ENCODE data around the gene MNX1. TPM values are rescaled to one million over a fixed set of nuclear protein-coding genes. Genes with fewer than 3 reads are reported as not detected.
A peak's percentile ranks its signal among the peaks of the same experiment; 100 is the strongest.

The MNX1 gene
- total and polyA plus RNA-seq, 9 of the 15 experiments (the other 6 are each of a cell fraction or from before 2014, with no cell fraction given), result 0.15 to 8.0 (median 1.4) TPM

GRCh38 chr7:157041514-157042277, 31.2 kb upstream of the MNX1 start (continued):
- TF ChIP-seq, protein P1, sequence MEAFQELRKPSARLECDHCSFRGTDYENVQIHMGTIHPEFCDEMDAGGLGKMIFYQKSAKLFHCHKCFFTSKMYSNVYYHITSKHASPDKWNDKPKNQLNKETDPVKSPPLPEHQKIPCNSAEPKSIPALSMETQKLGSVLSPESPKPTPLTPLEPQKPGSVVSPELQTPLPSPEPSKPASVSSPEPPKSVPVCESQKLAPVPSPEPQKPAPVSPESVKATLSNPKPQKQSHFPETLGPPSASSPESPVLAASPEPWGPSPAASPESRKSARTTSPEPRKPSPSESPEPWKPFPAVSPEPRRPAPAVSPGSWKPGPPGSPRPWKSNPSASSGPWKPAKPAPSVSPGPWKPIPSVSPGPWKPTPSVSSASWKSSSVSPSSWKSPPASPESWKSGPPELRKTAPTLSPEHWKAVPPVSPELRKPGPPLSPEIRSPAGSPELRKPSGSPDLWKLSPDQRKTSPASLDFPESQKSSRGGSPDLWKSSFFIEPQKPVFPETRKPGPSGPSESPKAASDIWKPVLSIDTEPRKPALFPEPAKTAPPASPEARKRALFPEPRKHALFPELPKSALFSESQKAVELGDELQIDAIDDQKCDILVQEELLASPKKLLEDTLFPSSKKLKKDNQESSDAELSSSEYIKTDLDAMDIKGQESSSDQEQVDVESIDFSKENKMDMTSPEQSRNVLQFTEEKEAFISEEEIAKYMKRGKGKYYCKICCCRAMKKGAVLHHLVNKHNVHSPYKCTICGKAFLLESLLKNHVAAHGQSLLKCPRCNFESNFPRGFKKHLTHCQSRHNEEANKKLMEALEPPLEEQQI (IDR thresholded peaks at IDR 0.05), result no peak
- TF ChIP-seq PTRF (tag; IDR thresholded peaks at IDR 0.05) (no peak), ZNF449 (CRISPR knock-in tag; IDR thresholded peaks at IDR 0.05) (no peak), ZNF398 (CRISPR knock-in tag; IDR thresholded peaks at IDR 0.05) (no peak), MYBL2 (IDR thresholded peaks at IDR 0.05; ENCODE audit: low read depth) (no peak), MYBL2 (CRISPR knock-in tag; IDR thresholded peaks at IDR 0.05; ENCODE audit: borderline replicate concordance) (no peak), PHB (CRISPR knock-in tag; IDR thresholded peaks at IDR 0.05) (no peak), RBM17 (IDR thresholded peaks at IDR 0.05; ENCODE audit: borderline replicate concordance, low read depth, low read length) (no peak), FUS (optimal IDR thresholded peaks at IDR 0.05; ENCODE audit: low read depth, low read length) (no peak), EGR1 (conservative IDR thresholded peaks at IDR 0.05) (0 out of 2 replicates have a peak, but pooled peaks have one; percentile 9), ZNF316 (IDR thresholded peaks at IDR 0.05) (no peak), SAP30 (IDR thresholded peaks at IDR 0.05; ENCODE audit: borderline replicate concordance, insufficient read depth, low read depth, low read length, poor library complexity, severe bottlenecking) (no peak), ETV1 (tag; conservative IDR thresholded peaks at IDR 0.05; ENCODE audit: low read depth) (peak; percentile 50), MED1 (CRISPR knock-in tag; IDR thresholded peaks at IDR 0.05; ENCODE audit: borderline replicate concordance) (no peak), MAX (CRISPR knock-in tag; IDR thresholded peaks at IDR 0.05) (0 out of 2 replicates have a peak, but pooled peaks have one; percentile 17)
- TF ChIP-seq, protein P2, sequence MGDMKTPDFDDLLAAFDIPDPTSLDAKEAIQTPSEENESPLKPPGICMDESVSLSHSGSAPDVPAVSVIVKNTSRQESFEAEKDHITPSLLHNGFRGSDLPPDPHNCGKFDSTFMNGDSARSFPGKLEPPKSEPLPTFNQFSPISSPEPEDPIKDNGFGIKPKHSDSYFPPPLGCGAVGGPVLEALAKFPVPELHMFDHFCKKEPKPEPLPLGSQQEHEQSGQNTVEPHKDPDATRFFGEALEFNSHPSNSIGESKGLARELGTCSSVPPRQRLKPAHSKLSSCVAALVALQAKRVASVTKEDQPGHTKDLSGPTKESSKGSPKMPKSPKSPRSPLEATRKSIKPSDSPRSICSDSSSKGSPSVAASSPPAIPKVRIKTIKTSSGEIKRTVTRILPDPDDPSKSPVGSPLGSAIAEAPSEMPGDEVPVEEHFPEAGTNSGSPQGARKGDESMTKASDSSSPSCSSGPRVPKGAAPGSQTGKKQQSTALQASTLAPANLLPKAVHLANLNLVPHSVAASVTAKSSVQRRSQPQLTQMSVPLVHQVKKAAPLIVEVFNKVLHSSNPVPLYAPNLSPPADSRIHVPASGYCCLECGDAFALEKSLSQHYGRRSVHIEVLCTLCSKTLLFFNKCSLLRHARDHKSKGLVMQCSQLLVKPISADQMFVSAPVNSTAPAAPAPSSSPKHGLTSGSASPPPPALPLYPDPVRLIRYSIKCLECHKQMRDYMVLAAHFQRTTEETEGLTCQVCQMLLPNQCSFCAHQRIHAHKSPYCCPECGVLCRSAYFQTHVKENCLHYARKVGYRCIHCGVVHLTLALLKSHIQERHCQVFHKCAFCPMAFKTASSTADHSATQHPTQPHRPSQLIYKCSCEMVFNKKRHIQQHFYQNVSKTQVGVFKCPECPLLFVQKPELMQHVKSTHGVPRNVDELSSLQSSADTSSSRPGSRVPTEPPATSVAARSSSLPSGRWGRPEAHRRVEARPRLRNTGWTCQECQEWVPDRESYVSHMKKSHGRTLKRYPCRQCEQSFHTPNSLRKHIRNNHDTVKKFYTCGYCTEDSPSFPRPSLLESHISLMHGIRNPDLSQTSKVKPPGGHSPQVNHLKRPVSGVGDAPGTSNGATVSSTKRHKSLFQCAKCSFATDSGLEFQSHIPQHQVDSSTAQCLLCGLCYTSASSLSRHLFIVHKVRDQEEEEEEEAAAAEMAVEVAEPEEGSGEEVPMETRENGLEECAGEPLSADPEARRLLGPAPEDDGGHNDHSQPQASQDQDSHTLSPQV (IDR thresholded peaks at IDR 0.05), result no peak
